Measurements from ENCODE around the gene LRRC8B. TPM values are rescaled to one million over a fixed set of nuclear protein-coding genes. Genes with fewer than 3 reads are reported as not detected.
A peak's percentile ranks its signal among the peaks of the same experiment; 100 is the strongest.
"Not testable (repeated sequence)": the region's sequence is repeated elsewhere in the genome, so short reads cannot be mapped to it uniquely, and the experiment has no call there.

The LRRC8B gene
- total RNA-seq, 2 experiments from 2014 or later, result 41.1 to 42.1 TPM

DNA sequence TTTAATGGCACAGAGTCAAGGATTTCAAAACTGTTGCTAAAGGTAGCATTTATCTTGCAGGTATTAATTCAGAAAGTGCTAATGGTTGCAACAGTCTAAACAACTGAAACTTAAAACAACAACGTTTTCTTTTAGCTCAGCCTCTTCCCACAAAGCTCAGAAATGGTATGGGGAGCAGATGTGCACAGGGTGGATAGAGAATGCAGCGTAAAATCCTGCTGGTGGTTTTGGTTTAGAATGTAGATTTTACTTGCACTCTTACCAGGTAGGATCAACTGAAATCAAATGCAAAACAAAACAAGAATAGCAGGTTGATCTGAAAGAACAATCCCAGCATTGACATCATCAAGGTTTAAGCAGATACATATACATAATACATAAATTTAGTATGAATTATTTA lies 104.5 kb downstream of the LRRC8B start:
- DNase-seq, result no peak
- ChIA-PET POLR2A (interaction anchor here (1.0 to 13.0 kb wide), 3 partner anchors 21 to 144 kb away, joined by 3 to 225 read pairs (median 4); no protein-coding TSS in a partner anchor), CTCF (interaction anchor here (1.0 to 12.3 kb wide), 12 partner anchors 13 to 145 kb away, joined by 3 to 154 read pairs (median 7); no protein-coding TSS in a partner anchor)
- Mint-ChIP-seq H3K36me3 (peaks cover 21% of the 10 kb centered on the region), H3K4me3 (peak overlapping the region; percentile 9), H3K27me3 (no peaks in the 10 kb centered on the region), H3K9me3 (no peaks in the 10 kb centered on the region), H3K4me1 (ENCODE audit: low read depth) (peaks cover 71% of the 10 kb centered on the region), H3K27ac (peak overlapping the region; percentile 77)
- intact Hi-C loops (cut with micrococcal nuclease), result no loop called here

DNA sequence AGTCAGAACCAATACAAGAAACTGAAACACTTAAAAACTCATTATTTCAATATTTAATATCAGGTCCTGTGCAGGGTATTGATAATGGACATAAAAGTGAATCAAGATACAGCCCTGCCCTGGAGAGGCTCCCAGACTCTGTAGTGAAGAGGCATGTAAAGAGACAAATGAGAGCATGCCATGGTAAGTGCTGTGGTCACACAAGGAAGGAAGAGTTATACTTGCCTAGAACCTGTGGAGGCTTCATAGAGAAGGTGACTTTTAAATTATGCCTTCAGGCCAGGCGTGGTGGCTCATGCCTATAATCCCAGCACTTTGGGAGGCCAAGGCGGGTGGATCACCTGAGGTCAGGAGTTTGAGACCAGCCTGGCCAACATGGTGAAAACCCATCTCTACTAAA lies 105.0 kb downstream of the LRRC8B start:
- DNase-seq; H3K9me3 Mint-ChIP-seq; H3K27me3 Mint-ChIP-seq; intact Hi-C loops (cut with micrococcal nuclease): not testable (repeated sequence)
- ChIA-PET CTCF (interaction anchor here (0.7 to 12.3 kb wide), 14 partner anchors 14 to 152 kb away, joined by 3 to 154 read pairs (median 6); no protein-coding TSS in a partner anchor), POLR2A (interaction anchor here (1.0 to 13.0 kb wide), 3 partner anchors 22 to 144 kb away, joined by 3 to 225 read pairs (median 4); no protein-coding TSS in a partner anchor)
- Mint-ChIP-seq H3K27ac (peak overlapping the region; percentile 77), H3K36me3 (peaks cover 25% of the 10 kb centered on the region), H3K4me1 (ENCODE audit: low read depth) (peaks cover 72% of the 10 kb centered on the region), H3K4me3 (peak overlapping the region; percentile 36)

DNA sequence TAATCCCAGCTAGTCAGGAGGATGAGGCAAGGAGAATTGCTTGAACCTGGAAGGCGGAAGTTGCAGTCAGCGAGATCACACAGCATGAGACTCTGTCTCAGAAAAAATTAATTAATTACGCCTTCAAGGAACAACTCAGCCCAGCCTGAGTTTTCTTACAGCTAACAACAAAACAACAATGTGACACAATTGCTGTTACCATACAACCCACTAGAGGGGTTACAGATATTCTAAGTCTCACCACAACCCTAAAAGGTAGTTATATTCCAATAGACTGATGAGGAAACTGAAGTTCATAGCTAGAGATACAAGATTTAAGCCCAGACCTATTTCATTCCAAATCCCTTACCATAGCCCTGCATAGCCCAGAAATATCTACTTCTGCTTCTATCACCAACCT lies 105.4 kb downstream of the LRRC8B start:
- H3K4me1 Mint-ChIP-seq (ENCODE audit: low read depth), result peaks cover 72% of the 10 kb centered on the region
- intact Hi-C loops (cut with micrococcal nuclease), result no loop called here
- no peak for DNase-seq
- H3K36me3 Mint-ChIP-seq, result peaks cover 24% of the 10 kb centered on the region
- H3K27me3 Mint-ChIP-seq, result no peaks in the 10 kb centered on the region
- ChIA-PET POLR2A (interaction anchor here (1.0 to 13.0 kb wide), 3 partner anchors 22 to 145 kb away, joined by 3 to 225 read pairs (median 4); no protein-coding TSS in a partner anchor), CTCF (interaction anchor here (0.7 to 12.3 kb wide), 13 partner anchors 14 to 152 kb away, joined by 3 to 154 read pairs (median 6); no protein-coding TSS in a partner anchor)
- peak overlapping the region; percentile 71 for H3K27ac Mint-ChIP-seq
- H3K4me3 Mint-ChIP-seq, result peak overlapping the region; percentile 34
- H3K9me3 Mint-ChIP-seq, result no peaks in the 10 kb centered on the region

GRCh38 chr1:89631816-89632656 lies 107.4 kb downstream of the LRRC8B start:
- DNase-seq, result no peak
- no peaks in the 10 kb centered on the region for H3K9me3 Mint-ChIP-seq
- ChIA-PET POLR2A (interaction anchor here (1.0 to 13.0 kb wide), 10 partner anchors 13 to 149 kb away, joined by 3 to 225 read pairs (median 4); no protein-coding TSS in a partner anchor), CTCF (interaction anchor here (1.1 to 12.3 kb wide), 13 partner anchors 9 to 149 kb away, joined by 3 to 154 read pairs (median 9); no protein-coding TSS in a partner anchor)
- H3K36me3 Mint-ChIP-seq, result peaks cover 21% of the 10 kb centered on the region
- peak overlapping the region; percentile 93 for H3K4me3 Mint-ChIP-seq
- peaks cover 68% of the 10 kb centered on the region for H3K4me1 Mint-ChIP-seq (ENCODE audit: low read depth)
- no peaks in the 10 kb centered on the region for H3K27me3 Mint-ChIP-seq
- peak overlapping the region; percentile 95 for H3K27ac Mint-ChIP-seq
- intact Hi-C loops (cut with micrococcal nuclease), result loop anchor here (1.0 to 2.0 kb wide), 3 partner anchors 21 to 213 kb away; no protein-coding TSS in a partner anchor

DNA sequence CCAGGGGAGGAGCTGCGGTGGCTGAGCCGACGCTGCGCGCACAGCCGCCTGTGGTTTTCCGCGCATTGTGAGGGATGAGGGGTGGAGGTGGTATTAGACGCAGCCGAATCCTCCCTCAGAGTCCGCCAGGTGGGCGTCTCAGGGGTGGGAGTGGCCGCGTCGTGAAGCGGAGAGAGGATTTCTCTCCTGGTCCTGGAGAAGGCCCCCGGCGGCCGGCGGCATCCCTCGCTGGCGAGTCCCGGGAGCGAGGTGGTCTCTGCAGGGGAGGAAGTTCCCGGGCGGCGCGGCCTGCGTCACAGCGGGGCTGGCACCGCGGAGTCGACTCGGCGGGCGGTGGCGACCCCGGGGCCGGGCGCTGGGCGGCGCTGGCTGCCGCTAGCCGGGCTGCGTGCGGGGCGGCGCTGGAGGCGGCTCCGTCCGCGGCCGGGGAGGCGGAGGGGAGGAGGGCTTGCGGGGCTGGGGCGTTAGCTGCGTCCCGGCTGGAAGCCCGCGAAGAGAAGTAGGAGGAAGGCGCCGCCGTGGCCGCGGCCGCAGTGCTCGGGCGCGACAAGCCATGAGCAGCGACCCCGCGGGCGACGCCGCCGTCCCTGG lies 108.1 kb downstream of the LRRC8B start, which contains the start of gene LRRC8C:
TSS of gene LRRC8C (plus strand) at position 464 of the 591 bp plus-strand sequence. CDS start 53,354 bp downstream, outside the sequence.
- intact Hi-C loops (cut with micrococcal nuclease), result loop anchor here (1.0 to 2.0 kb wide), 4 partner anchors 21 to 212 kb away; no protein-coding TSS in a partner anchor
- Mint-ChIP-seq H3K4me3 (peak within 1 kb of the TSS; percentile 93), H3K27ac (peak within 1 kb of the TSS; percentile 95), H3K9me3 (no peaks in the 10 kb centered on the region), H3K27me3 (no peaks in the 10 kb centered on the region), H3K36me3 (peaks cover 26% of the 10 kb centered on the region), H3K4me1 (ENCODE audit: low read depth) (peaks cover 68% of the 10 kb centered on the region)
- POLR2A ChIA-PET, result interaction anchor here (1.0 to 13.0 kb wide), 12 partner anchors 13 to 148 kb away, joined by 3 to 225 read pairs (median 4); no protein-coding TSS in a partner anchor
- CTCF ChIA-PET, result interaction anchor here (0.6 to 12.3 kb wide), 15 partner anchors 10 to 148 kb away, joined by 3 to 154 read pairs (median 6); no protein-coding TSS in a partner anchor
- DNase-seq, result peak; percentile 90

DNA sequence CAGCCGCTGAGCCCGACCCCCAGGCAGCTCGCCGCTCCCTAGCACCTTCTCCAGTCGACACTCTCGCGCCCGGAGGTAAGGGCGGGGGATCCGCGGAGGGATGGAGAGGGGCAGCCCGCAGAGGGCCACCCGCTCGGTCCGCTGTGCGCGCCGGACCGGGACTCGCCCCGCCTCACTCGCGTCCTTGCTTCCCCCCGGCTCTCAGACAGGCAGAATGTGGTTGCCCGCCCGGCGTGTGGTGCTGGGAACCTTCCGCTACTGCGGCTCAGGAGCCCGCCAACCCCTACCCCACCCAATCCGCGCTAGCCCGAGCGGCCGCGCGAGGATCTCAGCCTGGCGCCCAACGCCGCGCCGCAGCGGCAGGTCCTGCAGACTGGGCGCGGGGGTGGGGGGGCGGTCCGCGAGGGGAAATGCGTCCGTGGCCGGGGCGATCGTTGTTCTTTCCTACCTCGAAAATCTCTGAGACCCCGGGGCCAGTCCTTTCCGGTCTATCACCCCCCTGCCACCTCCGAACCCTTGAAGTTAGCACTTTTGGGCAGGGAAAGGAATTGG lies 108.7 kb downstream of the LRRC8B start:
- POLR2A ChIA-PET, result interaction anchor here (1.0 to 13.0 kb wide), 12 partner anchors 14 to 129 kb away, joined by 3 to 225 read pairs (median 4); no protein-coding TSS in a partner anchor
- peak overlapping the region; percentile 93 for H3K4me3 Mint-ChIP-seq
- peak; percentile 71 for DNase-seq
- CTCF ChIA-PET, result interaction anchor here (0.6 to 12.3 kb wide), 14 partner anchors 11 to 149 kb away, joined by 3 to 154 read pairs (median 6); no protein-coding TSS in a partner anchor
- peak overlapping the region; percentile 95 for H3K27ac Mint-ChIP-seq
- H3K9me3 Mint-ChIP-seq, result no peaks in the 10 kb centered on the region
- peaks cover 31% of the 10 kb centered on the region for H3K36me3 Mint-ChIP-seq
- intact Hi-C loops (cut with micrococcal nuclease), result loop anchor here (1.0 to 2.0 kb wide), 2 partner anchors 25 to 211 kb away; no protein-coding TSS in a partner anchor
- H3K27me3 Mint-ChIP-seq, result no peaks in the 10 kb centered on the region
- H3K4me1 Mint-ChIP-seq (ENCODE audit: low read depth), result peaks cover 68% of the 10 kb centered on the region

- Mint-ChIP-seq H3K36me3 (peaks cover 27% of the 10 kb centered on the region), H3K27me3 (no peaks in the 10 kb centered on the region), H3K9me3 (no peaks in the 10 kb centered on the region), H3K27ac (peak overlapping the region; percentile 95), H3K4me3 (peak overlapping the region; percentile 93), H3K4me1 (ENCODE audit: low read depth) (peaks cover 63% of the 10 kb centered on the region)
- intact Hi-C loops (cut with micrococcal nuclease), result loop anchor here (1.0 to 2.0 kb wide), 3 partner anchors 26 to 353 kb away; no protein-coding TSS in a partner anchor
- POLR2A ChIA-PET, result interaction anchor here (0.6 to 13.0 kb wide), 13 partner anchors 22 to 239 kb away, joined by 3 to 225 read pairs (median 5); no protein-coding TSS in a partner anchor
- peak; percentile 60 for DNase-seq
- CTCF ChIA-PET, result interaction anchor here (0.9 to 12.3 kb wide), 12 partner anchors 7 to 210 kb away, joined by 3 to 154 read pairs (median 8); no protein-coding TSS in a partner anchor
Observed at GRCh38 chr1:89633800-89634625, 109.4 kb downstream of the LRRC8B start.

GRCh38 chr1:89635825-89636815 lies 111.5 kb downstream of the LRRC8B start:
- ChIA-PET CTCF (interaction anchor here (0.6 to 12.3 kb wide), 13 partner anchors 10 to 652 kb away, joined by 3 to 154 read pairs (median 6); no protein-coding TSS in a partner anchor), POLR2A (interaction anchor here (0.6 to 13.0 kb wide), 15 partner anchors 9 to 208 kb away, joined by 3 to 225 read pairs (median 4); no protein-coding TSS in a partner anchor)
- Mint-ChIP-seq H3K36me3 (peaks cover 31% of the 10 kb centered on the region), H3K4me3 (peak overlapping the region; percentile 57), H3K27me3 (no peaks in the 10 kb centered on the region), H3K27ac (peak overlapping the region; percentile 80), H3K4me1 (ENCODE audit: low read depth) (peaks cover 60% of the 10 kb centered on the region), H3K9me3 (no peaks in the 10 kb centered on the region)
- intact Hi-C loops (cut with micrococcal nuclease), result loop anchor here (1.0 to 2.0 kb wide), 6 partner anchors 13 to 351 kb away; no protein-coding TSS in a partner anchor
- DNase-seq, result no peak

DNA sequence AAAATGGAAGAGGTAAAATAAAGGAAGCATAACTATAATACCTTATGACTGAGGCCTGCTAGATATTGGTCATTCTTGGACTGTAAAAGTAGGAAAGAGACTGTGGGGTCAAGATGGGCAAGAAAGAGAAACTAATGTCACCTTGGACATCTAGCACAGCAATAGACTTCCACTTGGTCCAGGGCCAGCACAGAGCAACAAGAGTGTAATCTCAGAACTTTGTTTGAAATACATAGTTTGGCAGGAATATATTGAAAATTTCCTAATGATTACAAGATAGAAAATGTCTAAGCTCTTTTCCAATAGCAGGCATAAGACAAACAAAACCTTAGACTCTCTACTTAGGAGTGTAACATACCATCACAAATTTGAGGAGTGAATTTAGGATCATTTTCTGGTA lies 112.9 kb downstream of the LRRC8B start:
- intact Hi-C loops (cut with micrococcal nuclease), result loop anchor here (2.0 kb wide), 1 partner anchor 61 kb away; no protein-coding TSS in a partner anchor
- H3K27me3 Mint-ChIP-seq, result no peaks in the 10 kb centered on the region
- DNase-seq, result no peak
- H3K27ac Mint-ChIP-seq, result peak overlapping the region; percentile 57
- no peaks in the 10 kb centered on the region for H3K9me3 Mint-ChIP-seq
- POLR2A ChIA-PET, result interaction anchor here (1.3 to 13.0 kb wide), 4 partner anchors 19 to 82 kb away, joined by 3 to 225 read pairs (median 26); no protein-coding TSS in a partner anchor
- H3K36me3 Mint-ChIP-seq, result peaks cover 35% of the 10 kb centered on the region
- H3K4me3 Mint-ChIP-seq, result peak overlapping the region; percentile 2
- CTCF ChIA-PET, result interaction anchor here (1.2 to 12.3 kb wide), 4 partner anchors 13 to 126 kb away, joined by 3 to 154 read pairs (median 10); no protein-coding TSS in a partner anchor
- H3K4me1 Mint-ChIP-seq (ENCODE audit: low read depth), result peaks cover 60% of the 10 kb centered on the region
